ENCODE results near the gene EMC8.
"Not testable (repeated sequence)": the region's sequence is repeated elsewhere in the genome, so short reads cannot be mapped to it uniquely, and the experiment has no call there.

The EMC8 gene

GRCh38 chr16:85822145-85822544, 22.8 kb upstream of the EMC8 start:
- no peaks in the 10 kb centered on the region for H3K9me3 ChIP-seq (ENCODE audit: control insufficient read depth, low read depth, low read length)
- H3K36me3 ChIP-seq (ENCODE audit: control insufficient read depth, low read depth, low read length): no peaks in the 10 kb centered on the region
- no peaks in the 10 kb centered on the region for H3K4me1 ChIP-seq (ENCODE audit: control insufficient read depth, low read depth, low read length)
- H3K27ac ChIP-seq (ENCODE audit: low read length): no peak overlapping the region
- no peaks in the 10 kb centered on the region for H3K27me3 ChIP-seq (ENCODE audit: control insufficient read depth, insufficient read depth, low read length)
- H3K4me3 ChIP-seq (ENCODE audit: low read length): no peak overlapping the region
- H3K9ac ChIP-seq (ENCODE audit: low read length): no peak overlapping the region

GRCh38 chr16:85821390-85822135, 22.2 kb upstream of the EMC8 start:
- no peaks in the 10 kb centered on the region for H3K4me1 ChIP-seq (ENCODE audit: control insufficient read depth, low read depth, low read length)
- no peak overlapping the region for H3K27ac ChIP-seq (ENCODE audit: low read length)
- H3K9ac ChIP-seq (ENCODE audit: low read length): no peak overlapping the region
- H3K4me3 ChIP-seq (ENCODE audit: low read length): no peak overlapping the region
- no peaks in the 10 kb centered on the region for H3K27me3 ChIP-seq (ENCODE audit: control insufficient read depth, insufficient read depth, low read length)
- H3K36me3 ChIP-seq (ENCODE audit: control insufficient read depth, low read depth, low read length): no peaks in the 10 kb centered on the region
- H3K9me3 ChIP-seq (ENCODE audit: control insufficient read depth, low read depth, low read length): no peaks in the 10 kb centered on the region

GRCh38 chr16:85820604-85821372, 21.4 kb upstream of the EMC8 start:
- Histone ChIP-seq H3K36me3 (ENCODE audit: control insufficient read depth, low read depth, low read length) (no peaks in the 10 kb centered on the region), H3K27me3 (ENCODE audit: control insufficient read depth, insufficient read depth, low read length) (no peaks in the 10 kb centered on the region), H3K4me1 (ENCODE audit: control insufficient read depth, low read depth, low read length) (no peaks in the 10 kb centered on the region), H3K4me3 (ENCODE audit: low read length) (no peak overlapping the region), H3K9ac (ENCODE audit: low read length) (no peak overlapping the region), H3K9me3 (ENCODE audit: control insufficient read depth, low read depth, low read length) (no peaks in the 10 kb centered on the region), H3K27ac (ENCODE audit: low read length) (no peak overlapping the region)

GRCh38 chr16:85819771-85820170, 20.4 kb upstream of the EMC8 start:
- no peaks in the 10 kb centered on the region for H3K36me3 ChIP-seq (ENCODE audit: control insufficient read depth, low read depth, low read length)
- H3K27ac ChIP-seq (ENCODE audit: low read length): no peak overlapping the region
- no peak overlapping the region for H3K9ac ChIP-seq (ENCODE audit: low read length)
- no peaks in the 10 kb centered on the region for H3K4me1 ChIP-seq (ENCODE audit: control insufficient read depth, low read depth, low read length)
- H3K27me3 ChIP-seq (ENCODE audit: control insufficient read depth, insufficient read depth, low read length): no peaks in the 10 kb centered on the region
- no peaks in the 10 kb centered on the region for H3K9me3 ChIP-seq (ENCODE audit: control insufficient read depth, low read depth, low read length)
- no peak overlapping the region for H3K4me3 ChIP-seq (ENCODE audit: low read length)

- Histone ChIP-seq H3K9me3 (ENCODE audit: control insufficient read depth, low read depth, low read length) (no peaks in the 10 kb centered on the region), H3K4me1 (ENCODE audit: control insufficient read depth, low read depth, low read length) (no peaks in the 10 kb centered on the region), H3K9ac (ENCODE audit: low read length) (no peak overlapping the region)
Observed at GRCh38 chr16:85819245-85819644, 19.9 kb upstream of the EMC8 start.

GRCh38 chr16:85817195-85817594, 17.9 kb upstream of the EMC8 start:
- H3K4me3 ChIP-seq (ENCODE audit: low read length); H3K9me3 ChIP-seq (ENCODE audit: control insufficient read depth, low read depth, low read length); H3K4me1 ChIP-seq (ENCODE audit: control insufficient read depth, low read depth, low read length); H3K27ac ChIP-seq (ENCODE audit: low read length); H3K36me3 ChIP-seq (ENCODE audit: control insufficient read depth, low read depth, low read length); H3K9ac ChIP-seq (ENCODE audit: low read length): not testable (repeated sequence)
- H3K27me3 ChIP-seq (ENCODE audit: control insufficient read depth, insufficient read depth, low read length): peaks cover 11% of the 10 kb centered on the region

More at GRCh38 chr16:85819245-85819644, 19.9 kb upstream of the EMC8 start:
- Histone ChIP-seq H3K27ac (ENCODE audit: low read length) (no peak overlapping the region), H3K27me3 (ENCODE audit: control insufficient read depth, insufficient read depth, low read length) (no peaks in the 10 kb centered on the region), H3K4me3 (ENCODE audit: low read length) (no peak overlapping the region), H3K36me3 (ENCODE audit: control insufficient read depth, low read depth, low read length) (no peaks in the 10 kb centered on the region)

- Histone ChIP-seq H3K9ac (ENCODE audit: low read length) (no peak overlapping the region), H3K27ac (ENCODE audit: low read length) (no peak overlapping the region), H3K36me3 (ENCODE audit: control insufficient read depth, low read depth, low read length) (no peaks in the 10 kb centered on the region), H3K27me3 (ENCODE audit: control insufficient read depth, insufficient read depth, low read length) (peaks cover 21% of the 10 kb centered on the region), H3K4me1 (ENCODE audit: control insufficient read depth, low read depth, low read length) (no peaks in the 10 kb centered on the region), H3K4me3 (ENCODE audit: low read length) (no peak overlapping the region), H3K9me3 (ENCODE audit: control insufficient read depth, low read depth, low read length) (no peaks in the 10 kb centered on the region)
Observed at GRCh38 chr16:85816159-85816558, 16.8 kb upstream of the EMC8 start.

- no peak overlapping the region for H3K27ac ChIP-seq (ENCODE audit: low read length)
- no peaks in the 10 kb centered on the region for H3K9me3 ChIP-seq (ENCODE audit: control insufficient read depth, low read depth, low read length)
- H3K36me3 ChIP-seq (ENCODE audit: control insufficient read depth, low read depth, low read length): no peaks in the 10 kb centered on the region
- H3K9ac ChIP-seq (ENCODE audit: low read length): no peak overlapping the region
- no peaks in the 10 kb centered on the region for H3K4me1 ChIP-seq (ENCODE audit: control insufficient read depth, low read depth, low read length)
- H3K4me3 ChIP-seq (ENCODE audit: low read length): no peak overlapping the region
- H3K27me3 ChIP-seq (ENCODE audit: control insufficient read depth, insufficient read depth, low read length): peaks cover 21% of the 10 kb centered on the region
Observed at GRCh38 chr16:85812811-85813700, 13.7 kb upstream of the EMC8 start.

GRCh38 chr16:85812031-85812807, 12.9 kb upstream of the EMC8 start:
- H3K27me3 ChIP-seq (ENCODE audit: control insufficient read depth, insufficient read depth, low read length): peaks cover 21% of the 10 kb centered on the region
- no peak overlapping the region for H3K9ac ChIP-seq (ENCODE audit: low read length)
- H3K4me1 ChIP-seq (ENCODE audit: control insufficient read depth, low read depth, low read length): no peaks in the 10 kb centered on the region

GRCh38 chr16:85810742-85811115, 11.4 kb upstream of the EMC8 start:
- H3K27me3 ChIP-seq (ENCODE audit: control insufficient read depth, insufficient read depth, low read length): peaks cover 21% of the 10 kb centered on the region
- H3K27ac ChIP-seq (ENCODE audit: low read length): no peak overlapping the region
- no peak overlapping the region for H3K9ac ChIP-seq (ENCODE audit: low read length)
- H3K4me1 ChIP-seq (ENCODE audit: control insufficient read depth, low read depth, low read length): no peaks in the 10 kb centered on the region
- peaks cover 14% of the 10 kb centered on the region for H3K36me3 ChIP-seq (ENCODE audit: control insufficient read depth, low read depth, low read length)
- H3K4me3 ChIP-seq (ENCODE audit: low read length): no peak overlapping the region
- no peaks in the 10 kb centered on the region for H3K9me3 ChIP-seq (ENCODE audit: control insufficient read depth, low read depth, low read length)

More at GRCh38 chr16:85812031-85812807, 12.9 kb upstream of the EMC8 start:
- Histone ChIP-seq H3K36me3 (ENCODE audit: control insufficient read depth, low read depth, low read length) (no peaks in the 10 kb centered on the region), H3K9me3 (ENCODE audit: control insufficient read depth, low read depth, low read length) (no peaks in the 10 kb centered on the region), H3K4me3 (ENCODE audit: low read length) (peak overlapping the region; percentile 29), H3K27ac (ENCODE audit: low read length) (no peak overlapping the region)

All from iPS-18a (cell line).